Measurements from ENCODE around the gene NEDD1.

NEDD1 gene

GRCh38 chr12:96997797-96998484, 90.9 kb downstream of the NEDD1 start:
- Histone ChIP-seq H3K79me2 (ENCODE audit: low read length) (no peaks in the 10 kb centered on the region), H2AFZ (ENCODE audit: low read length) (no peak overlapping the region), H3K36me3 (replicated peaks; ENCODE audit: insufficient read depth, low read length) (no peaks in the 10 kb centered on the region), H3K4me1 (ENCODE audit: low read length) (no peaks in the 10 kb centered on the region), H3K27ac (ENCODE audit: low read length) (no peak overlapping the region), H3K27me3 (replicated peaks; ENCODE audit: insufficient read depth, low read length) (no peaks in the 10 kb centered on the region), H3K9me2 (replicated peaks; ENCODE audit: insufficient read depth, low read length) (no peaks in the 10 kb centered on the region), H3K9me3 (replicated peaks; ENCODE audit: insufficient read depth, low read length) (no peaks in the 10 kb centered on the region), H3F3A (ENCODE audit: insufficient read depth, low read length) (no peaks in the 10 kb centered on the region), H3K4me3 (ENCODE audit: low read length) (no peak overlapping the region), H3K9ac (ENCODE audit: low read length) (no peak overlapping the region), H3K4me2 (ENCODE audit: low read depth, low read length) (no peak overlapping the region), H4K20me1 (ENCODE audit: insufficient read depth, low read length) (no peaks in the 10 kb centered on the region)
- TF ChIP-seq EZH2phosphoT487 (IDR thresholded peaks at IDR 0.05; ENCODE audit: low read length) (no peak), EZH2 (optimal IDR thresholded peaks at IDR 0.05; ENCODE audit: low read depth, low read length) (no peak)
- TF ChIP-seq, protein P1, sequence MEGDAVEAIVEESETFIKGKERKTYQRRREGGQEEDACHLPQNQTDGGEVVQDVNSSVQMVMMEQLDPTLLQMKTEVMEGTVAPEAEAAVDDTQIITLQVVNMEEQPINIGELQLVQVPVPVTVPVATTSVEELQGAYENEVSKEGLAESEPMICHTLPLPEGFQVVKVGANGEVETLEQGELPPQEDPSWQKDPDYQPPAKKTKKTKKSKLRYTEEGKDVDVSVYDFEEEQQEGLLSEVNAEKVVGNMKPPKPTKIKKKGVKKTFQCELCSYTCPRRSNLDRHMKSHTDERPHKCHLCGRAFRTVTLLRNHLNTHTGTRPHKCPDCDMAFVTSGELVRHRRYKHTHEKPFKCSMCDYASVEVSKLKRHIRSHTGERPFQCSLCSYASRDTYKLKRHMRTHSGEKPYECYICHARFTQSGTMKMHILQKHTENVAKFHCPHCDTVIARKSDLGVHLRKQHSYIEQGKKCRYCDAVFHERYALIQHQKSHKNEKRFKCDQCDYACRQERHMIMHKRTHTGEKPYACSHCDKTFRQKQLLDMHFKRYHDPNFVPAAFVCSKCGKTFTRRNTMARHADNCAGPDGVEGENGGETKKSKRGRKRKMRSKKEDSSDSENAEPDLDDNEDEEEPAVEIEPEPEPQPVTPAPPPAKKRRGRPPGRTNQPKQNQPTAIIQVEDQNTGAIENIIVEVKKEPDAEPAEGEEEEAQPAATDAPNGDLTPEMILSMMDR (IDR thresholded peaks at IDR 0.05; ENCODE audit: low read length), result no peak
- DNase-seq, result no peak

- Histone ChIP-seq H2AFZ (ENCODE audit: low read length) (no peak overlapping the region), H3K9me3 (replicated peaks; ENCODE audit: insufficient read depth, low read length) (no peaks in the 10 kb centered on the region), H3K27me3 (replicated peaks; ENCODE audit: insufficient read depth, low read length) (no peaks in the 10 kb centered on the region), H4K20me1 (ENCODE audit: insufficient read depth, low read length) (no peaks in the 10 kb centered on the region), H3K9ac (ENCODE audit: low read length) (no peak overlapping the region), H3K36me3 (replicated peaks; ENCODE audit: insufficient read depth, low read length) (no peaks in the 10 kb centered on the region), H3K9me2 (replicated peaks; ENCODE audit: insufficient read depth, low read length) (no peaks in the 10 kb centered on the region), H3K4me2 (ENCODE audit: low read depth, low read length) (no peak overlapping the region), H3K4me1 (ENCODE audit: low read length) (no peaks in the 10 kb centered on the region), H3F3A (ENCODE audit: insufficient read depth, low read length) (no peaks in the 10 kb centered on the region), H3K27ac (ENCODE audit: low read length) (no peak overlapping the region), H3K79me2 (ENCODE audit: low read length) (no peaks in the 10 kb centered on the region), H3K4me3 (ENCODE audit: low read length) (no peak overlapping the region)
- no peak for TF ChIP-seq EZH2phosphoT487 (IDR thresholded peaks at IDR 0.05; ENCODE audit: low read length)
- TF ChIP-seq, protein P1 (IDR thresholded peaks at IDR 0.05; ENCODE audit: low read length), result no peak
- no peak for TF ChIP-seq EZH2 (optimal IDR thresholded peaks at IDR 0.05; ENCODE audit: low read depth, low read length)
- DNase-seq, result no peak
Observed at GRCh38 chr12:97003276-97003675, 96.2 kb downstream of the NEDD1 start.

Data from MM.1S (cell line).